Fibroblast of the conjunctiva (primary cell): ENCODE results near the gene RBM39.
"Not testable (repeated sequence)": the region's sequence is repeated elsewhere in the genome, so short reads cannot be mapped to it uniquely, and the experiment has no call there.

Experiments used
- DNase-seq: peaks from one replicate; pipeline ENCODE4 v3.0.0-alpha.2; 2010; ENCODE audit warnings: low read depth

The RBM39 gene

GRCh38 chr20:35741892-35742740, at the start of gene RBM39:
TSS of gene RBM39 (minus strand) at chr20:35742260. CDS start at chr20:35740874, 1,386 bp downstream.
- DNase-seq, result peak; percentile 100

DNA sequence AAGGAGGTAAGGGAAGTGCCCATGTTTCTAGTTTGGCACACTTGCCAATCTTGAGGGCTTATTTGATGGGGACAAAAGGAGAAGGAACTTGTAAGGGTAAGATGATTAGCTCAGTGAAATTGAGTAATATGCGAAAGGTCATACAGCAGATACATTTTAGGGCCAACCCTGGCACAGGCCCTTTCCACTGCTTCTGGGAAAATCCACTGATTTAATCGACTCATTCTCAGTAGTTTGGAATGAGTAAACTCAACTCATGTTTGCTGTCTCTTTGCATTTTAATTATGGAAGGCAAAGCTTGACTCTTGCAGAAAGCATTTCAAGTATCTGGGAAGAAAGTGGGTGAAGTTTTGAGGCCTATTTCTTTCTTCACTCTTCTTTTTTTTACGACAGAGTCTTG, 49.8 kb upstream of the RBM39 start:
- peak; percentile 56 for DNase-seq

GRCh38 chr20:35791097-35791496, 49.0 kb upstream of the RBM39 start:
- no peak for DNase-seq

DNA sequence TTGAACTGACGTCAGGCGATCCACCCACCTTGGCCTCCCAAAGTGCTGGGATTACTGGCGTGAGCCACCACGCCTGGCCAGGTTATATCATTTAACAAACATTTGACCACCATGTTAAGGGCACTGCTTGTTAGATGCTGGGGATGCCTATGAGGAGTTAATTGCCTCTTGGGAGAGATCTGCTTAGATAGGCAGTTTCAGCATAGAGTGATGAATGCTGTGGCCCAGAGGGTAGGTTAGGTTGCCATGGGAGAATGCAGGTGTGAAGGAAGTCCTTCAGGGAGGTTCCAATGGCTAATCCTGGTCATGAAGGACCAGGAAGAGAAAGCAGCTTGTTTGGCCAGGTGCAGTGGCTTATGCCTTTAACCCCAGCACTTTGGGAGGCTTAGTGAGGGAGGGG, 46.7 kb upstream of the RBM39 start:
- no peak for DNase-seq

DNA sequence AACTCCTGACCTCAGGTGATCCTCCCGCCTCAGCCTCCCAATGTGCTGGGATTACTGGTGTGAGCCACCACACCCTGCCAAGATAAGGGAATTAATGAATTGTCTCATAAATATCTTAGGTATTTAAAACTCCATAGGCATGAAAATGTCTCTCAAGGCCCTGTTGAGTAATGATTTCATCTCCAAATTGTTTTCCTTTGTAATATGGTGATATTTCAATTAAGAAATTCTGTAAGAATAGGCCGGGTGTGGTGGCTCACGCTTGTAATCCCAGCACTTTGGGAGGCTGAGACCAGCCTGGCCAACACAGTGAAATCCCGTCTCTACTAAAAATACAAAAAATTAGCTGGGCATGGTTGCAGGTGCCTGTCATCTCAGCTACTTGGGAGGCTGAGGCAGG, 43.5 kb upstream of the RBM39 start:
- not testable (repeated sequence) for DNase-seq

GRCh38 chr20:35783811-35784210, 41.8 kb upstream of the RBM39 start:
- not testable (repeated sequence) for DNase-seq

- DNase-seq, result no peak
Measured at GRCh38 chr20:35776513-35777101, 34.5 kb upstream of the RBM39 start.

DNA sequence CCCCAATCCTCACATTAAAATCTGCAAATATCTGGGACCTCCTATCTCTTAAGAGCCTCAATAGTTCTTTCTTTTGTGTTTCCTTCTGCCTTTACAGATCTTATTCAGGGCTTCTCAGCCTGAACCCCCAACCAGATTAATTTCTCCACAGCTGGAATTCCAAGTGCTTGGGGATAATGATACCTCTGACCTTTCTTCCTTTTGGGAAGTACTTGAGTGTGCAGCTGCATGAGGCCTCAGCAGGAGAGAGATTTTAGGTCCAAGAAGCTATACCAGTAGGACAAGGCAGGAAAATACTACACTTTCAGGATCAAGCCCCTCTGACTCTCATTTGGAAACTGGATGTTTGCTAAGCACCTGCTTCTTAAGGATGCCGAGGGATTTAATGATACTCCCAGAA, 32.3 kb upstream of the RBM39 start:
- no peak for DNase-seq

DNA sequence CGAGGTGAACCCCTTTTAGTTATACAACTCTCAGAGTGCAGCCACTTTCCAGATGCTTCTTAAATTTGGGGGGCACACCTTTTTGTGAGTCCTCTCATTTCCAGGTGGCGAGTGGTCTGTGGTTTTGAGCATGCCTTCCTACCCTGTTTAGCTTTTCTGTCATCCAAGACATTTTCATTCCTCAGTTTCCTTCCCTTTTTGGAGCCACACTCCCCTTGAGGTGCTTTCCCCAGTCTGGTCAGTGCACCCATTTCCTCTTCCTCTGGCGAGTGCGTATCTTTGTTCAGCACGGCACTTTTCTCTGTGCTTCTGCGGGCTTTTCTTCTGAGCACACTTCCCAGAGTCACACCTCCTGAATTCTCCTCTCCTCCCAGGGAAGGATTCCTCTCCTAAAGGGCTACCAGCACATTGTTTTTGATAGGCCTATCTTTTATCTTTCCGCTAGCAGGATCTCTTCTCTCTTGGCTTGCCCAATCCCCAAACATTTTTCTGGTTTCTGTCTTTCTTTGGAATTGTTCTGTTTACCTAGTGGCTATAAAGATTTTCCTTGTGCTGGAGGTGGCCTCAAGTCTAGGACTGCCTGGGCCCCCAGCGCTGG, 31.2 kb upstream of the RBM39 start:
- no peak for DNase-seq

- no peak for DNase-seq
Measured at GRCh38 chr20:35772563-35773058, 30.6 kb upstream of the RBM39 start.

- peak; percentile 98 for DNase-seq
Measured at GRCh38 chr20:35771689-35772562, 29.9 kb upstream of the RBM39 start, which contains the start of gene PHF20. TSS of gene PHF20 (plus strand) at chr20:35772015. CDS start at chr20:35801523, 29,508 bp downstream.

GRCh38 chr20:35771367-35771688, 29.3 kb upstream of the RBM39 start:
- DNase-seq, result no peak

DNA sequence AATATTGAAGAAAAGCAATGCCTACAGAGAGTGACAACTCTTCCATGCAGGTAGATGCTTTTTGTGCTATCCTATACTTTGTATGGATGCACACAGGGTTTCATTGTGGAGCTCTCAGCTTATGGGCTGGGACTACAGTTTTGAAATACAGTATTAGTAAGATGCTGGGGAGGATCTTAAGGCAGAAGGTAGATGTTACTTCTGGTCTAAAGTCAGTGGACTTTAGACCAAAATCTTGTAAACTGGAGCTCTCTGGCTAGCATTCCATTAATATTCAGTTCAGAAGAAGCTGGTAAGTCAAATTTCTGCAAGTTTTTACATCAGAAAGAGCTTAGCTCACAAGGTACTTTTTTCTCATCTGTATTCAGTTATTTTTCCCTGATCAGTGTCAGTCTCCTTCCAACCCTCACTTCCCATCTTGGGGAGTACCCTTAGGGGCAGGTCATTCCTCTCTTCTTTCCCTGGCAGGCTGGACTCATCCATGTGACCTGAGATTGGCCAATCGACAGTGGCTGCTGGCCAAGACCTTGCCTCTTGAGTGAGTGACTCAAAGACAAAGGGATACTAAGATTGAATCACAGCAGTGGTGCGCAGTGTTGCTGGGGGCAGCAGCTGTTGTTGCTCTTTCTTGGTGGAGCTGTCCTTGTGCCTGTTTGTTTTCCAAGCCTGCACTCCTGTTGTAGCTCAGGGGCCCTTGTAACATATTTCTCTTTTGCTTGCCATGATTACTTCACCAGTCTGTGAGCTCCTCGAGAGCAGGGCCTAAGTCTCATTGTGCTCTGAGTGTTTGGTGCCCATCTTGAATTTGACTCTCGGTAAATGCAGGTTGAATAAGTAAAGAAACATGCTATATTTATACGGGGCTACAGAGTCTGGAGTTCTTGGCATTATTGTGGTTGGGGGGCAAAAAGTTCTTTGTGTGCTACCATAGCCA, 26.9 kb upstream of the RBM39 start:
- peak; percentile 98 for DNase-seq

GRCh38 chr20:35767683-35768481, 25.8 kb upstream of the RBM39 start:
- DNase-seq, result no peak

GRCh38 chr20:35766843-35767242, 24.8 kb upstream of the RBM39 start:
- DNase-seq, result no peak

GRCh38 chr20:35764936-35765335, 22.9 kb upstream of the RBM39 start:
- not testable (repeated sequence) for DNase-seq

- DNase-seq, result no peak
Measured at GRCh38 chr20:35762461-35762860, 20.4 kb upstream of the RBM39 start.

DNA sequence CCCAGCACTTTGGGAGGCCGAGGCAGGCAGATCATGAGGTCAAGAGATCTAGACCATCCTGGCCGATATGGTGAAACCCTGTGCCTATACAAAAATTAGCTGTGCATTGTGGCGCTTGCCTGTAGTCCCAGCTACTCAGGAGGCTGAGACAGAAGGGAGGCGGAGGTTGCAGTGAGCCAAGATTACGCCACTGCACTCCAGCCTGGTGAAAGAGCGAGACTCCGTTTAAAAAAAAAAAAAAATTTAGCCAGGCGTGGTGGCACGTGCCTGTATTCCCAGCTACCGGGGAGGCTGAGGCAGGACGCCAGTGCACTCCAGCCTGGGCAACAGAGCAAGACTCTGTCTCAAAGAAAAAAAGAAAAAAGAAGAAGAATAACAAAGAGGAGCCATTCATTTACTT, 19.5 kb upstream of the RBM39 start:
- DNase-seq, result not testable (repeated sequence)

DNA sequence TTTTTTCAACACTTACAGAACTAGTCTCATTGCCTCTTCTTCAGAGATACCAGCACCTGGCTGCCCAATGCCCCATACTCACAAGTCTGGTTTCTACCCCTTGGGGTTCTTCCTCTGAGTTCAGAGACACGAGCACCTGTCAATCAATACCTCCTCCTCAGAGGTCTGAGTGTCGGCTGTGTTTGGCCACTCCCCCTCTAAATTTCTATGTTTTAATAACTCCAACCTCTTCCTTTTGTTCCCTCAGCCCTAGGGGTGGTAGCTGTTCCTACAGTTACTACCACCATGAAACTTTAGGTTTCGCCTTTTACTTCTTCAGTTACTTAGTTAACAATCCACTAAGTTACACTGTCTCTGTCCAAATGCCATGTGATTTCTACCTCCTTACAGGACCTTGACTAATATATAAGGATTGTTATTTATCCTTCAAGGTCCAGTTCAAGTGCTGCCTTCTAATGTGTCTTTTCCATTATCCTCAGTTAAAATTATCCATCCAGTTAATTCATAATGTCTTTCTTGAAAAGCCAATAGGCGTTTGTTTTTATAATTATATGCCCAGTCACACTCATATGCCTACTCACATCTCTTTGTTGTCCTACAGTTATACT, 15.1 kb upstream of the RBM39 start:
- DNase-seq, result no peak

DNA sequence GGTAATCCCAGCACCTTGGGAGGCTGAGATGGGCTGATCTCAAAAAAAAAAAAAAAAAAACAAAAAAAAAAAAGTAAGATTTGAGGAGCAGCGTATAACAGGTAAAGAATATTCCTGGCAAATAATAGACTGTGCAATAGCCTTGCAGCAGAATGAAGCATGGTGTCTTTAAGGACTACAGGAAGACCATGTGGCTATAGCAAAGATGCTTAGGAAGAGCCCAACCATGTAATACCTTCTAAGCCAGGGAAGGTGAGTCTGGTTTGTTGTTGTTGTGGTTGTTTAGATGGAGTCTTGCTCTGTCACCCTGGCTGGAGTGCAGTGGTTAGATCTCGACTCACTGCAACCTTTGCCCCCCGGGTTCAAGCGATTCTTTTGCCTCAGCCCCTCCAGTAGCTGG, 14.3 kb upstream of the RBM39 start:
- DNase-seq, result no peak
